OCI-LY7 (cell line): ENCODE data around the gene KREMEN1.

Experiments used
- CTCF ChIP-seq: fragments of 200-600 bp; sonication (generic); conservative IDR thresholded peaks from 2 replicates; pipeline ENCODE4 v1.5.1; 2014; ENCODE audit warnings: mild to moderate bottlenecking, antibody characterized with exemption, low read length, moderate library complexity, mixed read lengths
- EZH2phosphoT487 ChIP-seq: fragments of 200-600 bp; sonication (generic); IDR thresholded peaks from 2 replicates; pipeline ENCODE4 v1.6.1; 2018; ENCODE audit warnings: low read depth, borderline replicate concordance, mild to moderate bottlenecking, mixed run types, antibody characterized with exemption, low read length, moderate library complexity, mixed read lengths

- TF ChIP-seq CTCF = no peak
- TF ChIP-seq EZH2phosphoT487 = no peak
Observed at GRCh38 chr22:29213493-29213892, 140.7 kb downstream of the KREMEN1 start.
